ENCODE results near the gene RANBP17. TPM values are rescaled to one million over a fixed set of nuclear protein-coding genes. Genes with fewer than 3 reads are reported as not detected.

RANBP17 gene
- total and polyA plus RNA-seq, 2 donors (not counting 1 experiment from before 2014, with no cell fraction given): not detected

GRCh38 chr5:171318026-171318425, 456.2 kb downstream of the RANBP17 start:
- H3K9me3 Mint-ChIP-seq (ENCODE audit: insufficient read depth): no peaks in the 10 kb centered on the region
- ATAC-seq (ENCODE audit: low read depth) (no peak), DNase-seq (no peak)
- H3K4me3 Mint-ChIP-seq: no peak overlapping the region
- Histone ChIP-seq H2AFZ (ENCODE audit: insufficient read depth, low read depth, low read length, poor library complexity, severe bottlenecking) (no peak overlapping the region), H3K36me3 (replicated peaks in 1 of 2; ENCODE audit: control extremely low read depth in 1 of 2, control insufficient read depth in 1 of 2, extremely low read depth in 1 of 2, insufficient read depth in 2 of 2, low read length in 1 of 2) (no peaks in the 10 kb centered on the region), H3K79me2 (ENCODE audit: control insufficient read depth, insufficient read depth, low read length) (no peaks in the 10 kb centered on the region), H4K20me1 (ENCODE audit: control insufficient read depth, insufficient read depth, low read length, poor library complexity, severe bottlenecking) (no peaks in the 10 kb centered on the region), H3K27ac (ENCODE audit: low read length in 2 of 2) (no peak overlapping the region), H3K9me3 (ENCODE audit: control extremely low read depth in 1 of 3, control insufficient read depth in 2 of 3, insufficient read depth in 1 of 3, low read length in 2 of 3) (peaks cover 0 to 37% (median 0%) of the 10 kb centered on the region in 3 donors), H3K4me2 (replicated peaks; ENCODE audit: low read depth, low read length, poor library complexity, severe bottlenecking) (no peak overlapping the region), H3K4me3 (ENCODE audit: control extremely low read depth in 1 of 5, extremely low read depth in 1 of 5, insufficient read depth in 1 of 5, low read depth in 2 of 5, low read length in 4 of 5) (no peak overlapping the region), H3K4me1 (ENCODE audit: control insufficient read depth in 2 of 2, insufficient read depth in 2 of 2, low read length in 2 of 2) (peaks cover 8 to 10% of the 10 kb centered on the region in 2 donors), H3K9ac (ENCODE audit: low read length) (no peak overlapping the region), H3K27me3 (replicated peaks in 1 of 4; ENCODE audit: control extremely low read depth in 1 of 4, control insufficient read depth in 3 of 4, insufficient read depth in 4 of 4, low read length in 3 of 4) (peaks cover 0 to 72% (median 36%) of the 10 kb centered on the region in 4 experiments)
- ChIA-PET CTCF (no interaction called here), POLR2A (no interaction called here)
- H3K27me3 Mint-ChIP-seq: peaks cover 71% of the 10 kb centered on the region
- H3K4me1 Mint-ChIP-seq: peaks cover 9% of the 10 kb centered on the region
- intact Hi-C loops (cut with micrococcal nuclease): no loop called here
- TF ChIP-seq CTCF (IDR thresholded peaks at IDR 0.05): no peak
- no peak for TF ChIP-seq EZH2 (IDR thresholded peaks at IDR 0.05; ENCODE audit: borderline replicate concordance, insufficient read depth, low read depth, low read length, poor library complexity, severe bottlenecking)
- H3K27ac Mint-ChIP-seq: no peak overlapping the region
- 20% methylated on average over 8 of the region's 9 CpGs for WGBS (ENCODE audit: insufficient coverage)

GRCh38 chr5:171321447-171321846, 459.6 kb downstream of the RANBP17 start:
- WGBS (ENCODE audit: insufficient coverage): 95% methylated on average over 6 of the region's 7 CpGs
- TF ChIP-seq CTCF (IDR thresholded peaks at IDR 0.05): no peak
- no peak for TF ChIP-seq EZH2 (IDR thresholded peaks at IDR 0.05; ENCODE audit: borderline replicate concordance, insufficient read depth, low read depth, low read length, poor library complexity, severe bottlenecking)
- no peak overlapping the region for H2AFZ ChIP-seq (ENCODE audit: insufficient read depth, low read depth, low read length, poor library complexity, severe bottlenecking)

More at GRCh38 chr5:171321447-171321846, 459.6 kb downstream of the RANBP17 start:
- Histone ChIP-seq H3K4me1 (ENCODE audit: control insufficient read depth in 2 of 2, insufficient read depth in 2 of 2, low read length in 2 of 2) (no peaks in the 10 kb centered on the region), H3K9ac (ENCODE audit: low read length) (no peak overlapping the region), H3K36me3 (replicated peaks in 1 of 2; ENCODE audit: control extremely low read depth in 1 of 2, control insufficient read depth in 1 of 2, extremely low read depth in 1 of 2, insufficient read depth in 2 of 2, low read length in 1 of 2) (no peaks in the 10 kb centered on the region), H3K27ac (ENCODE audit: low read length in 2 of 2) (no peak overlapping the region), H3K4me3 (ENCODE audit: control extremely low read depth in 1 of 5, extremely low read depth in 1 of 5, insufficient read depth in 1 of 5, low read depth in 2 of 5, low read length in 4 of 5) (no peak overlapping the region), H3K9me3 (ENCODE audit: control extremely low read depth in 1 of 3, control insufficient read depth in 2 of 3, insufficient read depth in 1 of 3, low read length in 2 of 3) (peaks cover 0 to 19% (median 0%) of the 10 kb centered on the region in 3 donors), H3K4me2 (replicated peaks; ENCODE audit: low read depth, low read length, poor library complexity, severe bottlenecking) (no peak overlapping the region), H3K79me2 (ENCODE audit: control insufficient read depth, insufficient read depth, low read length) (no peaks in the 10 kb centered on the region), H4K20me1 (ENCODE audit: control insufficient read depth, insufficient read depth, low read length, poor library complexity, severe bottlenecking) (no peaks in the 10 kb centered on the region), H3K27me3 (replicated peaks in 1 of 4; ENCODE audit: control extremely low read depth in 1 of 4, control insufficient read depth in 3 of 4, insufficient read depth in 4 of 4, low read length in 3 of 4) (peaks cover 0 to 58% (median 20%) of the 10 kb centered on the region in 4 experiments)
- no peak overlapping the region for H3K4me3 Mint-ChIP-seq
- H3K4me1 Mint-ChIP-seq: no peaks in the 10 kb centered on the region
- intact Hi-C loops (cut with micrococcal nuclease): no loop called here
- H3K27me3 Mint-ChIP-seq: peaks cover 78% of the 10 kb centered on the region
- DNase-seq (no peak), ATAC-seq (ENCODE audit: low read depth) (no peak)
- H3K27ac Mint-ChIP-seq: no peak overlapping the region
- H3K9me3 Mint-ChIP-seq (ENCODE audit: insufficient read depth): no peaks in the 10 kb centered on the region
- ChIA-PET CTCF (no interaction called here), POLR2A (no interaction called here)
